Stimulated activated CD4-positive, alpha-beta T cell treated with anti-CD3 and anti-CD28 coated beads, Interleukin-2, amount 100 ng/mL, for 48 hours (primary cell): Measurements from ENCODE around the gene CASR.
"Not testable (repeated sequence)": the region's sequence is repeated elsewhere in the genome, so short reads cannot be mapped to it uniquely, and the experiment has no call there.

Experiments used
- DNase-seq, 2 donors: peaks; one replicate each; pipeline ENCODE4 v3.0.0-alpha.2; 2020

CASR gene, protein sequence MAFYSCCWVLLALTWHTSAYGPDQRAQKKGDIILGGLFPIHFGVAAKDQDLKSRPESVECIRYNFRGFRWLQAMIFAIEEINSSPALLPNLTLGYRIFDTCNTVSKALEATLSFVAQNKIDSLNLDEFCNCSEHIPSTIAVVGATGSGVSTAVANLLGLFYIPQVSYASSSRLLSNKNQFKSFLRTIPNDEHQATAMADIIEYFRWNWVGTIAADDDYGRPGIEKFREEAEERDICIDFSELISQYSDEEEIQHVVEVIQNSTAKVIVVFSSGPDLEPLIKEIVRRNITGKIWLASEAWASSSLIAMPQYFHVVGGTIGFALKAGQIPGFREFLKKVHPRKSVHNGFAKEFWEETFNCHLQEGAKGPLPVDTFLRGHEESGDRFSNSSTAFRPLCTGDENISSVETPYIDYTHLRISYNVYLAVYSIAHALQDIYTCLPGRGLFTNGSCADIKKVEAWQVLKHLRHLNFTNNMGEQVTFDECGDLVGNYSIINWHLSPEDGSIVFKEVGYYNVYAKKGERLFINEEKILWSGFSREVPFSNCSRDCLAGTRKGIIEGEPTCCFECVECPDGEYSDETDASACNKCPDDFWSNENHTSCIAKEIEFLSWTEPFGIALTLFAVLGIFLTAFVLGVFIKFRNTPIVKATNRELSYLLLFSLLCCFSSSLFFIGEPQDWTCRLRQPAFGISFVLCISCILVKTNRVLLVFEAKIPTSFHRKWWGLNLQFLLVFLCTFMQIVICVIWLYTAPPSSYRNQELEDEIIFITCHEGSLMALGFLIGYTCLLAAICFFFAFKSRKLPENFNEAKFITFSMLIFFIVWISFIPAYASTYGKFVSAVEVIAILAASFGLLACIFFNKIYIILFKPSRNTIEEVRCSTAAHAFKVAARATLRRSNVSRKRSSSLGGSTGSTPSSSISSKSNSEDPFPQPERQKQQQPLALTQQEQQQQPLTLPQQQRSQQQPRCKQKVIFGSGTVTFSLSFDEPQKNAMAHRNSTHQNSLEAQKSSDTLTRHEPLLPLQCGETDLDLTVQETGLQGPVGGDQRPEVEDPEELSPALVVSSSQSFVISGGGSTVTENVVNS

DNA sequence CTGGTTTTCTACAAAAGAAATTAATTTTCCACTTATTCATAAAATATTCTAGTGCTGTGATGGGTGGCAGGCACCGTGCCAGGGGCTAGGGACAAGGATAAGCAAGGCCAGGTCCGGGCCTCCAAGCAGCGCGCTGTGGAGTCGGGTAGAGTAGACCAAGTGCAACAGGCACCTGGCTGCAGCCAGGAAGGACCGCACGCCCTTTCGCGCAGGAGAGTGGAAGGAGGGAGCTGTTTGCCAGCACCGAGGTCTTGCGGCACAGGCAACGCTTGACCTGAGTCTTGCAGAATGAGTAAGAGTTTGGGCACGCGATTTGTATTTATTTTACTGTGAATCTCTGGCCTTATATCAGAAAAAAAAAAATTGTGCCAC lies at the start of gene CASR:
TSS of gene CASR (plus strand) at position 148 of the 372 bp plus-strand sequence. CDS start 70,522 bp downstream, outside the sequence.
- DNase-seq: no peak

DNA sequence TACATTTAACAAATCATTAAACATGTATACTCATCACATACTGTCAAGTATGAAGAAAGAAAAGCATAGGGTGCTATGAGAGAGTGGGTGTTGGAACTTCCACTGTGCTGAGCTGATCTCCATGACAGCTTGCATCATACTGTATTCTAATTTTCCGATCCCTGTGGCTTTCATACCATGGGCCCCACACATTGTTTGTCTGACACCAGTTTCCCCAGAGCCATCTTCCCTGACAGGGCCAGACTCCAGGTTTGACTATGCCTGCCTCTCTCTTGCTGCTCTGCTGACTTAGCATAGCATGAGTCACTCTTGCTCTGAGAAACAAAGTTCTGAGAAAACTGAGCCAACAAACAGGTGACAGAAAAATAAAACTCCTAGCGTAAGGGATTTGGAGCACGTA lies 37.0 kb upstream of the CASR start:
- DNase-seq: peak; percentile 55 to 56

DNA sequence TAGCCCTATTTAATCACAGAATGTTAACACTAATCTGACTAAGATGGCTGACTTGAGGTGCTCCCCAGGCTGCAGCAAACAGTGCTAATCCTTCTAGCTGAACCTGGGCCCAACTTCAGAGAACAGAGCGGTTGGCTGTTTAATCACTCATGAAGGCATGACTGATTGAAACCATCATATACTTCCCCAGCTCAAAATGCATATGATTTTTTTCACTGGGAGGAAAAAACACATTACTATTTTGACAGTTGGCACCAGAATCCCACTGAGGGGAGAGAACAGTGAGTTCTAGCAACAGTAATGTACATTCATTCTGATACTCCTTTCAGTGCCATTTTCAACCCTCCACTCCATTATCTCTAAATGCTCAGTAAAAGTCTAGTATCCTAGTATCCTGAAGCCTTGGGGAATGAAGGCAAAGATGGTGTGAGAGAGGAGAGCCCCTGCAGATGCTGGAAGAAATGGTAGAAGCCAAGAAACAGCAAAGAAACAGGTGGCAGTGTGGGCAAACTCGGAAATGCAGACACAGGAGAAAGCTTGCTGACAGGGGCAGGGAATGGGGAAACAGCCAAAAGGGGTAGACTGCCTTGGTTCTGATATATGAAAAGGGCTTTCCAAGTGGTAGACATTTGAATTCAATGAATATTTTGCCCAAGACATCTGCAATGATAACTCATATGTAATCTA lies 34.4 kb upstream of the CASR start:
- DNase-seq: no peak

DNA sequence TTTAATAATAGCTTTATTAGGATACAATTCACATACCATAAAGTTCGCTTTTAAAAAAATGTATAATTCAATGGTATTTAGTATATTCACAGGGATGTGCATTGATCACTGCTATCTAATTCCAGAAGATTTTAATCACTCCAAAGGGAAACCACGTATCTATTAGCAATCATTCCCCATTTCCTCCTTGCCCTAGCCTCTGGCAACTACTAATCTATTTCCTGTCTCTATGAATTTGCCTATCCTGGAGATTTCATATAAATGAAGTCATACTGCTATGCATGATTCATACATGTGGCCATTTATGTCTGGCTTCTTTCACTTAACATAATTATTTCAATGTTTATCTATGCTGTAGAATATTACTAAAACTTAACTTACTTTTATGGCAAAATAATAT lies 32.0 kb upstream of the CASR start:
- no peak for DNase-seq

DNA sequence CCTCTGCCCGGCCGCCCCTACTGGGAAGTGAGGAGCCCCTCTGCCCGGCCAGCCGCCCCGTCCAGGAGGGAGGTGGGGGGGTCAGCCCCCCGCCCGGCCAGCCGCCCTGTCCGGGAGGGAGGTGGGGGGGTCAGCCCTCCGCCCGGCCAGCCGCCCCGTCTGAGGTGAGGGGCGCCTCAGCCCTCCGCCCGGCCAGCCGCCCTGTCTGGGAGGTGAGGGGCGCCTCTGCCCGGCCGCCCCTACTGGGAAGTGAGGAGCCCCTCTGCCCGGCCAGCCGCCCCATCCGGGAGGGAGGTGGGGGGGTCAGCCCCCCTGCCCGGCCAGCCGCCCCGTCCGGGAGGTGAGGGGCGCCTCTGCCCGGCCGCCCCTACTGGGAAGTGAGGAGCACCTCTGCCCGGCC lies 18.5 kb upstream of the CASR start:
- DNase-seq: not testable (repeated sequence)

DNA sequence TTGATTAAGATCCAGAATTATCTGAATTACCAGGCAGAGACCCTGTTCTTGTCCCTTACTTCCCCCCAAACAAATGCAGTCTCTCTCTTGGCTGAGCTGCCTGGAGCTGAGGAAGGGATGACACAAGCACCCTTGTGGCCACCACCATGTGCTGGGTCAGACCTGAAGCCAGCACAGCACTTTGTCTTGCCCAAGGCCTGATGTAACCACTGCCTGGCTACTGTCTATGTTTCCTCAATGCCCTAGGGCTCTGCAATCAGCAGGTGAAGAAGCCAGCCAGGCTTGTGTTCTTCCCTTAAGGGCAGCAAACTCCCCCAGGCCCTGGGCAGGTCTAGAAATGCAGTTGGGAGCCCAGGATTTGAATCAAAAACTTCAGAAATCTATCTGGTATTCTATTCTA lies 15.8 kb upstream of the CASR start:
- DNase-seq: no peak

DNA sequence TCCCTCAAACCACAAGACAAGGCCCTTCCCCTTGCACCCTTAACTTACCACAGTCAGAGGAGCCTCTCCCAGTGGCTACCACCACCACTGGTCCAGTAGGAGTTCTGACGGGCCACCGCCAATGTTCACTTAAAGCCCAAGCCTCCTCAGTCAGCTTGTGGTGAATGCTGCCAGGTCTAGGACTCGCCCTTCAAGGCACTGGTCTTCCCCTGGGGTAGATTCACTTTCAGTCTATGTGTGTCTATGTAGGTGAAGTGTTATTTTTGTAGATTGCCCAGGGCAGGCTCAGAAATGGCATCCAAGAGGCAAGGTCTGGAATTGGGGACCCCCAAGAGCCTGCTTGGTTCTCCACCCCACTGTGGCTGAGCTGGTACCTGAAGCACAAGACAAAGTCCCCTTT lies 15.4 kb upstream of the CASR start:
- DNase-seq: no peak

DNA sequence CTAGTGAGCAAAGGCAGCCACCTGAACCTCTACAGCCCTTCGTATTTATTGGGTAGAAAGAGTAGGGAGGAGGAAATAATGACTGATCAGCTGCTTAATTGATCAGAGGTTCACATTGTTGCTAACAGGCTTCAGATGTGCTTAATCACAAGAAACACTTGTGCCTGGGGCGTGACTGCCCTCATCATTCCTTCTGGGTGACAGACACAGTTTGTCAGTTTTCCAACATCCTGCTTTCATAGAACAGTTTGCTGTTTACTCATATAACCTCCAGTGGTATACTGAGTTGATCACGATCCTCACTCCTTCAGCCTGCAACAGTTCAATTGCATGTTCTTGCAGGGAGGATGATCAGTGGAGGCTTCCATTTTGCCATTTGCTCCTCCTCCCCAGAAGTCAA lies 13.6 kb upstream of the CASR start:
- no peak for DNase-seq

DNA sequence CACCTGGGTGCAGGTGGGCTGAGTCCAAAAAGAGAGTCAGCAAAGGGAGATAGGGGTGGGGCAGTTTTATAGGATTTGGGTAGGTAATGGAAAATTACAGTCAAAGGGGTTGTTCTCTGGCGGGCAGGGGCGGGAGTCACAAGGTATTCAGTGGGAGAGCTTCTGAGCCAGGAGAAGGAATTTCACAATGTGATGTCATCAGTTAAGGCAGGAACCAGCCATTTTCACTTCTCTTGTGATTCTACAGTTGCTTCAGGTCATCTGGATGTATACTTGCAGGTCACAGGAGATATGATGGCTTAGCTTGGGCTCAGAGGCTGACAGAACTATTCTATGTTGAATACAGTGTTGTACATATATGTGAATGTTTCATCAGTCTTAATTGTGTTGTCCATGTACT lies 12.1 kb upstream of the CASR start:
- not testable (repeated sequence) for DNase-seq

DNA sequence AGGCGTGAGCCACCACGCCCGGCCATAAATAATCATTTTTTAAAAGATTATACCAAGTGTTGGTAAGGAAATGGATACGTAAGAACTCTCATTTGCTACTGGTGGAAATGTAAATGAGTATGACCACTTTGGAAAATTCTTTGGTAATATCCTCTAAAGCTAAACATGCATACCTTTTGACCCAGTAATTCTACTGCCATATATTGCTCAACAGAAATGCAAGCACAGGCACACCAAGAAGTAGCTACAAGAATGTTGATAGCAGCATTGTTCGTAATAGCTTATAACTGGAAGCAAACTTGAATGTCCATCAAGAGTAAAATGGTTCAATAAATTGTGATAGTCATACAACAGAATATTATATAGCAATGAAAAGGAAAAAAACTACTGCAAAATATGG lies 4.8 kb upstream of the CASR start:
- no peak for DNase-seq

DNA sequence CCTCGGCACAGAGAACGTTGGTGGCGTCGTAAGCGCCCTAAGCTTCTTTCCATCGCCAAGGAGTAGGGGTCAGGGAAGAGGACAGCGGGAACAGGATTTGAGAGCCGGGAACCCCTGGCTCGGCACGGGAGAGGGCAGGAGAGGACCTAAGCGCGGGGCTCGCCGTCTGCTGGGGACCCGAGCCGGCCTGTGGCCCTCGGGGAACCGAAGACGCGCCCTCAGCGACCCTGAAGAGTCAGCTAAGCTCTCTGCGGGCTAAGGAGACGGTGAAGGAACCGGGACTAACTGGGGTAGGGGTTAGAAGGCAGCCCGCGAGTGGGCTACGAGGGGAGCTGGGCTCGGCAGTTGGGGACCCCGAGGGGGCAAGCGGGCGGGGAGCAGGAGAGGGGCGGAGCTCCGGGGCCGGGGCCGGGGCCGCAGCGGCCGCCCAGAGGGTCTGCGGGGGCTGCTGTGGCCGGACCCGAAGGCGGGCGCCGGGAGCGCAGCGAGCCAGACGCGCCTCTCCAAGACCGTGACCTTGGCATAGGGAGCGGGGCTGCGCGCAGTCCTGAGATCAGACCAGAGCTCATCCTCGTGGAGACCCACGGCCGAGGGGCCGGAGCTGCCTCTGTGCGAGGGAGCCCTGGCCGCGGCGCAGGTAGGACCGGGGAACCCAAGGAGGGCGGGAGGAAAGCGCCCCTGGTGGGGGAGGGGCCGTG lies 574 bp downstream of the CASR start:
- no peak for DNase-seq

DNA sequence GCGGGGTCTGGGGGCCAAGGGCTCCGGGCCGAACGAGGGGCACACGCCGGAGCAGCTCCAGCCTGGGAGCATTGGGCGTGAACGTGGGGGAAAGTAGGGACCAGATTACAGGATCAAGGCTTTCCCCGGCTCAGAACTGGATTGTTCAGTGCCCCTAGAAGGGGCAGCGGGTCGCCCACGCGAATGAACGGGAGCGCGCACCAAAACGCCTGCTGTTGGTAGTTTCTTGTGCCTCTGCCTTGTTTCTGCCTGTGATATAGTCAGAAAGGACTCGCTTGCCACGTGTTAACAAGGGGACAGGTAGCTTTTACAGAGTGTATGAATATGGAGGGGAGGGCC lies 1.1 kb downstream of the CASR start:
- no peak for DNase-seq

DNA sequence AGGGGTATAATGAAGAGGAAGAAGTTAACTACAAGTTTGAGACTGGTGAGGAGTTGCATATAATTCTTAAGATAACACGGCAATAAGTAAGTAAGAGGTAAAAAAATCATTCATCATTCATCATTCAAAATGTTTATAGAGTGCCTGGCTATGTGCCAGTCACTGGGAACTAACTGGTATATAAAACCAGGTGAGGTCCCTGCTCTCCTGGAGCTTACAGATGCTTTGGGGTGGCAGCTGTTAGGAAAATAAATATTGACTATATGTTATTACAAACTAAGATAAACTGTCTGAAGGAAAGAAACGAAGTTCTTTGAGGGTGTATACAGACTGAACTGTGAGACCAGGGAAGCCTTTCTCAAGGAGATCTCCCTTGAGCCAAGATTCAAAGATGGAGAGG lies 2.9 kb downstream of the CASR start:
- no peak for DNase-seq

DNA sequence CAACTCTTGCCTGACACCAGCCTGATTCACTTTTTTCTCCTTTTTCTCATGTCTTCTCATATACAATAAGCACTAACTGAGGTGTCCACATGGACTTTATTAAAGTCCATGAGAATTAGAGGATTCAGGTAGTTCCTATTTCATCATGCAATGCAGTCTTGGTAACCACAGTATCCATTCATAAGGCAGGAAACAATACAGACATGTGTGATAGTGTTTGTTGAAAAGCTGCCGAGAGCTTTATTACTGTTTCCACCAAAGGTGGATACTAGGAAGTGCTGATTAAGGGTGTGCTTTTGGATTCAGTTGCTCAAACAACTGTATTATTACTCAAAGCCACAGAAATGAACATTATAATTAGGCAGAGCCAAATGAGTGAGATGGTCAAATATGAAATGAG lies 5.3 kb downstream of the CASR start:
- no peak for DNase-seq

DNA sequence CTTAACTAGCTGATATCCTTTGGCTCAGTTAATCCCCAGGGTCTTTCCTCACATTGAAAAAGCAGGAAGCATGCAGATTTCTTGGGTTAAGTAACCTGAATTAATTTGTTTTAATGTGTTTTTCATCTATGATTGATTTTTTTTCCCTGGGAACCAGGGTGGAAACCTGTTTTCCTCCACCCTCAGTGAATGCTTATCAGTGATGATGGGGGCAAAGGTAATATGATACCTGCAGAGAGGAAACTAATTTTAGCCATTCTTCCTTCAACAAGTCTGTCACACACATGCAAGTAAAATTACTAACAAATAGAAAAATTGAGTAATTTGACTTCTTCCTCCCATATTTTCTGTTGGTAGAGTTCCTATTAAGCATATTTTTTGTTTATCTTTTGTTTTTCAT lies 5.9 kb downstream of the CASR start:
- no peak for DNase-seq

DNA sequence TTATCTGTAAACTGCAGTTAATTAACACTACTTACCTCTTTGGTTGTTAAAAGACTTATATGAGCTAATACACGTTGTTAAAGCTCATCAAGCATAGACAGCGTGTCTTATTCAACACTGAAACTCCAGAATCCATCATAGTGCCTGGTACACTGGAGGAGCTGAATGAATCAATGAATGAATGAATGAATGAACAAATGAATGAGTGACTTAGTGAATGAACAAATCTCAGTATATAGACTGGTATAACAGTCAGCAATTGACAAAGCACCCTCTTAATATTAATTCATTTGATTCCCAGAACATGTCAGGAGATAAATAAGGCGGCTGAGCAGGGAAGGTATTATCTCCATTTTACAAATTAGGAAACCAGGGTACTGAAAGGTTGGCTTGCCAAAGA lies 7.1 kb downstream of the CASR start:
- DNase-seq: no peak

DNA sequence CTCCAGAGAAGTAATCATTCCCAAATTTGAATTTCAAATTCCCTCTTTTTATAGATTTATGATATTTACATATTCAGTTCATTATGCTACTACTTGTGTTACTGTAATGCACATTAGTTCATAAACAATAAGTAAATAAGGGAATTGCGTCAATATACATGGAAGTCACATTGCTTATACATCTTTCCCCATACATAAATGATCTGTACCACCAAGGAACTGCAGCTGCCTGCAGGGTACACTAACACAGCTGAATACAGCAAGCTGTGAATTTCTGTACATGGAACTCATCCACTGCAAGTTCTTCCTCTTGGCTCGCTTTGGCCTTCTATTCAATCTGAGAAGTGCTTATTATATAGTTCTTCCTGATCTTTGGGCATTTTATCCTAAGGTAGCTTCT lies 15.5 kb downstream of the CASR start:
- DNase-seq: no peak

DNA sequence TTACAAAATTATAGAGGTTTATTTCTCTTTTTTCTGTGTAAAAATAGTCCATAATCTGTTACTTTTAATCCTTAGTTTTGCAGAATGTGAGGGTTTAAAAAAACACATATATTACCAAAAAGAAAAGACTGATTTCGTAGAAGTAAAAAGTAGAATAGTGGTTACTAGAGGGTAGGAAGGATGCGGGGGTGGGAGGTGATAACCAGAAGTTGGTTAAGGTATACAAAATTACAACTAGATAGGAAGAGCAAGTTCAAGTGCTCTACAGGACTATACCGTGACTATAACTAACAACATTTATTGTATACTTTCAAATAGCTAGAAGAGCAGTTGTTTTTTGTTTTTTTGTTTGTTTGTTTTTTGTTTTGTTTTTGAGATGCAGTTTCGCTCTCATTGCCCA lies 16.1 kb downstream of the CASR start:
- no peak for DNase-seq

DNA sequence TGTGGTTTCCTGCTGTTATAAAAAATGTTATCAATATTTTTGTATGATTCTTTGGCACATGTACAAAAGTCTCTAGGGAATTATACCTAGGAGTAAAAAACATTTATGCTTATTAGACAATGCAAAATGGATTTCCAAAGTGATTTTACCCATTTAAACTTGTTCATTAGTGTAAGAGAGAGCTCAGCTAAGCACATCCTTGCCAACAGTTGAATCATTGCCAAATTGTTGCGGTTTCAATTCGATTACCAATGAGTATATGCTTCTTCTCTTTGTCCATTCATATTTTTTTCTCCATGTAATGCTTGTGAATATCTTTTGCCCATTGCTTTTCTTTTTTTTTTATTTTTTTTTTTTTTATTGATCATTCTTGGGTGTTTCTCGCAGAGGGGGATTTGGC lies 17.2 kb downstream of the CASR start:
- no peak for DNase-seq

DNA sequence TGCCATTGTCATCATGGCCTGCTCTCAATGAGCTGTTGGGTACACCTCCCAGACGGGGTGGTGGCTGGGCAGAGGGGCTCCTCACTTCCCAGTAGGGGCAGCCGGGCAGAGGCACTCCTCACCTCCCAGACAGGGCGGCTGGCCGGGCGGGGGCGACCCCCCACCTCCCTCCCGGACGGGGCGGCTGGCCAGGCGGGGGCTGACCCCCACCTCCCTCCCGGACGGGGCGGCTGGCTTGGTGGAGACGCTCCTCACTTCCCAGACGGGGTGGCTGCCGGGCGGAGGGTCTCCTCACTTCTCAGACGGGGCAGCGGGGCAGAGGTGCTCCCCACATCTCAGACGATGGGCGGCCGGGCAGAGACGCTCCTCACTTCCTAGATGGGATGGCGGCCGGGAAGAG lies 18.0 kb downstream of the CASR start:
- not testable (repeated sequence) for DNase-seq

DNA sequence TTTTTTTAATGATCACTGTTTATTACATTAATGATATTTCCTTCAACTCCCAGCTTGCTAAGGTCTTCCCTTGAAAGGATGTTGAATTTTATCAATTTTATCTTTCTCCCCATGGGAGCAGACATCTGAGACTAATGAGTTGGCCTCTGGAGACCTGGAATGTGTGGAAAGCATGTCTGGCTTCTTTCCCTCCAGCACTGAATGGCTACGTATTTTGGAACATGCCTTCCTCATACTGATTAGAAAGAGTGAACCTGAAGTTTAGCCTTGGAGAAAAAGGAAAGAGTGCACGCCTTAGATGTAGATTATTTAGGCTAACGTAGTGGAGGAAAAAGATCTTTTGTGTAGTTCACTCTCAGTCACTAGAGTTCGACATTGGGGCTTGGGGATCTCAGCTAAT lies 25.1 kb downstream of the CASR start:
- DNase-seq: no peak

DNA sequence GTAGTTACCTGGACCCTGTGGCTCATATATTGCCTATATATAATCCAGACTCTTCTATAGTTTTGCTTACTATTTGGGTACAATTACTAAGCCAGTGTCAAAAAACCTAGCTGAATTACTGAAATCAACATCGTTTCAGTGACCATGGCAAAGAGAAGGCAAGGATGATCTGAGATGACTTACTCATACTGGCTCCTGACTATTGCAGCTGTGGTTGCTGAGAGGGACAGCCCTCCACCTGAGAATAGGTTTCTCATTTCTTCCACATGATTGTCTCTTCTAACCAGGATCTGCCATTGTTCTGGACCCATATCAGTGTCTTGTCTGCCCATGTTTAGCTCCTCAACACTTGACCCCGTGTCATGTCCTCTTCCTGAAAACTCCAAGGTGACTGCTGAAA lies 30.2 kb downstream of the CASR start:
- no peak for DNase-seq

DNA sequence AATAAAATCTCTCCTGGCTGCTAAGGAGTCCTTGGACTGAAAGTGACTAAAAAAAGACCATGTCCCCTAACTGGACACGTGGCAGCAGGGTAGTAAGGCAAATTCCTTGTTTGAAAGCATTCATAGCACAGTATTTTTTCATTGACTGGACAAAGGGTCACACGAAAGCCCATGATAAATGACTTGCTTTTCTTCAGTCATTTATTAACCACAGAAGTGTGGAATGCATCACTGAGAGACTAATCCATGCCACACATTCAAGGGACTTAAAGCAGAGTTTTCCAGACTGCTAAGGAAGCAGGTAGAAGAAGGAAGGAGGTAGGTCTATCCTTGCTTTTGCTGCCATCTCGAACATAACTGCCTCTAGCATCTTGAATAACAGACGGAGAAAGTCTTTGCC lies 31.2 kb downstream of the CASR start:
- DNase-seq: no peak
